NT2/D1 (cell line): ENCODE measurements around the gene CENPV.

Experiments used
- DNase-seq: peaks from one replicate; pipeline ENCODE4 v3.0.0-alpha.2; 2011; ENCODE audit warnings: low read depth, low spot score
- H3K27me3 ChIP-seq: 2 replicates; pipeline ENCODE4 v1.6.0; 2011; ENCODE audit warnings: mild to moderate bottlenecking; ENCODE audit not compliant: insufficient read length, insufficient read depth
- H3K36me3 ChIP-seq: 2 replicates; pipeline ENCODE4 v1.6.1; 2011; ENCODE audit warnings: mild to moderate bottlenecking, low read length, mixed read lengths; ENCODE audit not compliant: insufficient read depth, insufficient read length
- H3K4me1 ChIP-seq: 2 replicates; pipeline ENCODE4 v1.5.1; 2011; ENCODE audit not compliant: insufficient read depth, insufficient read length
- H3K4me3 ChIP-seq: 2 replicates; pipeline ENCODE4 v1.5.1; 2011; ENCODE audit warnings: low read depth; ENCODE audit not compliant: insufficient read length
- H3K9ac ChIP-seq: 2 replicates; pipeline ENCODE4 v1.6.0; 2011; ENCODE audit warnings: low read depth; ENCODE audit not compliant: insufficient read length
- H3K9me3 ChIP-seq: 2 replicates; pipeline ENCODE4 v1.5.1; 2011; ENCODE audit warnings: mild to moderate bottlenecking, low read length; ENCODE audit not compliant: insufficient read depth
- SUZ12 ChIP-seq: IDR thresholded peaks from 2 replicates; pipeline ENCODE4 v1.6.1; 2011; ENCODE audit not compliant: insufficient read length, insufficient read depth; ENCODE audit errors: extremely low read depth
- YY1 ChIP-seq: IDR thresholded peaks from 2 replicates; pipeline ENCODE4 v1.6.1; 2011; ENCODE audit not compliant: insufficient read length, insufficient read depth
- ZNF274 ChIP-seq: IDR thresholded peaks from 2 replicates; pipeline ENCODE4 v1.6.1; 2011; ENCODE audit warnings: mild to moderate bottlenecking, low read depth, low read length

Gene CENPV

GRCh38 chr17:16294560-16294959, 58.7 kb downstream of the CENPV start:
- no peak for DNase-seq
- H3K27me3 ChIP-seq: no peaks in the 10 kb centered on the region
- H3K36me3 ChIP-seq: no peaks in the 10 kb centered on the region
- TF ChIP-seq SUZ12: no peak
- TF ChIP-seq ZNF274: no peak
- no peak for TF ChIP-seq YY1
- H3K9ac ChIP-seq: no peak overlapping the region
- peaks cover 2% of the 10 kb centered on the region for H3K4me1 ChIP-seq
- no peaks in the 10 kb centered on the region for H3K9me3 ChIP-seq
- no peak overlapping the region for H3K4me3 ChIP-seq

- no peaks in the 10 kb centered on the region for H3K9me3 ChIP-seq
- TF ChIP-seq SUZ12 (no peak), ZNF274 (no peak), YY1 (no peak)
- DNase-seq: no peak
- no peak overlapping the region for H3K4me3 ChIP-seq
- no peaks in the 10 kb centered on the region for H3K27me3 ChIP-seq
- no peak overlapping the region for H3K9ac ChIP-seq
- no peaks in the 10 kb centered on the region for H3K36me3 ChIP-seq
- H3K4me1 ChIP-seq: peaks cover 2% of the 10 kb centered on the region
Observed at GRCh38 chr17:16293931-16294330, 59.3 kb downstream of the CENPV start.
